Urinary bladder (tissue), 4 donors: Measurements from ENCODE around the gene GOLGA8B. TPM values are rescaled to one million over a fixed set of nuclear protein-coding genes. Genes with fewer than 3 reads are reported as not detected.
"Not testable (repeated sequence)": the region's sequence is repeated elsewhere in the genome, so short reads cannot be mapped to it uniquely, and the experiment has no call there.

Experiments used
- DNase-seq: peaks from one replicate; pipeline ENCODE4 v3.0.0-alpha.2; 2015; ENCODE audit errors: extremely low spot score
- H3K27ac ChIP-seq: one replicate; pipeline ENCODE4 v1.5.1; 2013; ENCODE audit warnings: low read depth, mild to moderate bottlenecking, moderate library complexity
- H3K36me3 ChIP-seq: one replicate; pipeline ENCODE4 v1.6.1; 2013; ENCODE audit warnings: mild to moderate bottlenecking, moderate library complexity; ENCODE audit not compliant: insufficient read depth
- H3K4me1 ChIP-seq: one replicate; pipeline ENCODE4 v1.6.1; 2013; ENCODE audit warnings: mild to moderate bottlenecking, moderate library complexity; ENCODE audit not compliant: insufficient read depth
- H3K4me3 ChIP-seq: one replicate; pipeline ENCODE4 v1.5.1; 2013; ENCODE audit warnings: low read depth, low read length
- WGBS: extraction: QIAGEN DNeasy Blood & Tissue Kit; methylation state at CpG from one replicate; pipeline ENCODE4 v1.1.7; 2013; 5-methylcytosine and 5-hydroxymethylcytosine counted together
- polyA plus RNA-seq: library from polyadenylated mRNA; stranded (reverse); fragments of 200-250 nt; gene quantifications from one replicate; pipeline ENCODE4 v1.2.3, GENCODE V29; 2013
- total RNA-seq: library from RNA; depleted of rRNA; stranded (reverse); fragments of >200 nt; gene quantifications from one replicate; pipeline ENCODE4 v1.2.3, GENCODE V29; 2014
- donor health status: healthy with polysubstance abuse.
- donor health status: healthy.

Gene GOLGA8B
- total RNA-seq (24.2 TPM), polyA plus RNA-seq (8.3 TPM)

DNA sequence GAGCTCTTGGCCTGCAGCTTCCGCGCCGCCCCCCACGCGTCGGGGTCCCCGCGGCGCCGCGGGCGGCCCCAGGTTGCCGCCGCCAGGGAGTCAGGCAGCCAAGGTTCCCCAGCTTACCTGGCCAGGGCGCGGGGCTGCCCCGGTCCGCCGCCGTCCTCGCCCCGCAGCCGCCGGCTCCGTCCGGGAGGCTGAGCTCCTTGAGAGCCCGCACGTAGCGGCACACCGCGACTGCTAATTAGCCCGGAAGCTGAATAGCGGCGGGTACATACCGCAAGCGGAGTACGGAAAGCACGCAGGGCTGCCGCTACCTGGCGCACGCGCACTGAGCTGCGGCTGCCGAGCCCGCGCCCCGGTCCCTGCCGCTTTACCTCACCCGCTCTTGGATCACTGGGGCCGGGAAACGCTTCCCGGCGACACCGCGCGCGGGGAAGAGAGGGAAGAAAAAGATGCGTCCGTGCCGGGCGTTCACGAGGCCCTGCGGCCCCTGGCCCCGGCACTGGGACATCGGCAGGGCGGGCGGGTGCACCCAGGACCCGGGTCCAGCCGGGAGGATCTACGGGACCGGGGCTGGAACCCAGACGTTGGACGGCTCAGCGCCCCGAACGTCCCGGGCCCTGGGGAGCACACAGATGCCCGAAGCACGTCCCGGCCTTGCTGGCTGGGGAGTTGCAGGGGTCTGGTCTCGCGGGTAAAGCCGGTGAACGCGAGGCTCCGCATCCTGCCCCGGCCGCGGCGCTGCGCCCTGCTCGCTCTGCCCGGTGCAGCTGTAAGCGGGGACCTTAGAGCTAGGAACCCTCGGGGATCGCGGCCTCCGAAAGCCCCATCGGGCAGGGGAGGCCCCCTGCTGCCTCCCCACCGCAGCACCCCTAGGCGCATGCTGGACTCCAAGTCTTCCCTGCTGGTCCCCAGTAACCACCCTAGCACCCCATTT lies at the start of gene GOLGA8B:
TSS of gene GOLGA8B (minus strand) at position 253 of the 931 bp plus-strand sequence. CDS start 47,739 bp downstream, outside the sequence.
- H3K27ac ChIP-seq: no peak within 1 kb of the TSS
- WGBS: under 1% methylated on average over 101 of the region's 101 CpGs
- no peak for DNase-seq
- no peaks in the 10 kb centered on the region for H3K4me1 ChIP-seq
- H3K4me3 ChIP-seq: peak within 1 kb of the TSS; percentile 98
- H3K36me3 ChIP-seq: no peaks in the 10 kb centered on the region

DNA sequence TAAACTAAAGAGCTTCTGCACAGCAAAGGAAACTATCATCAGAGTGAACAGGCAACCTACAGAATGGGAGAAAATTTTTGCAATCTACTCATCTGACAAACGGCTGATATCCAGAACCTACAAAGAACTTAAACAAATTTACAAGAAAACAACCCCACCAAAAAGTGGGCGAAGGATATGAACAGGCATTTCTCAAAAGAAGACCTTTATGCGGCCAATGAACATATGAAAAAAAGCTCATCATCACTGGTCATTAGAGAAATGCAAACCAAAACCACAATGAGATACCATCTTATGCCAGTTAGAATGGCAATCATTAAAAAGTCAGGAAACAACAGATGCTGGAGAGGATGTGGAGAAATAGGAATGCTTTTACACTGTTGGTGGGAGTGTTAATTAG lies 49.7 kb upstream of the GOLGA8B start:
- not testable (repeated sequence) for H3K36me3 ChIP-seq, DNase-seq, H3K27ac ChIP-seq, H3K4me3 ChIP-seq, H3K4me1 ChIP-seq
- WGBS: 77% methylated on average over 3 of the region's 3 CpGs

DNA sequence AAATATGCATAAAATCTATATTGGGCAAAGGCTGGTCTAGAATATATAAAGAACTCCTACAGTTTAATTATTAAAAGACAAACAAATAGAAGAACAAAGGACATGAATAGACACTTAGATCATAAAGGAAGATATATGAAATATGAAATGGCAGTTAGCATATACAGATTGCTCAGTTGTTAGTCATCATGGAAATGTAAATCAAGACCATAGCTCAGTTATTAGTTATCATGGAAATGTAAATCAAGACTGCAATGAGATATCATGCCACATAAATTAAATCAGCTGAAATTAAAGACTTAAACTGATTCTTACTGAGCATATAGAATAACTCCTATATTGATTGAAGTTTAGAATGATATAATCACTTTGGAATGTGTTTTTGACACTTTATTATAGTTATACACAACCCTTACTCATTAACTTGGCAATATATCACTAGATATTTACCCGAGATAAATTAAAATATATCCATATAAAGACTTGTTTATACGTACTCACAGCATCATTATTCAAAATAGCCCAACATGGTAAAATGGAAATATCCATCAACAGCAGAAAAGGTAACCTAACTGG lies 45.2 kb upstream of the GOLGA8B start:
- no peak overlapping the region for H3K4me3 ChIP-seq
- H3K27ac ChIP-seq: no peak overlapping the region
- no peaks in the 10 kb centered on the region for H3K36me3 ChIP-seq
- 67% methylated on average over 2 of the region's 2 CpGs for WGBS
- DNase-seq: no peak
- no peaks in the 10 kb centered on the region for H3K4me1 ChIP-seq

GRCh38 chr15:34625007-34625406 lies 41.6 kb upstream of the GOLGA8B start:
- Histone ChIP-seq H3K27ac (no peak overlapping the region), H3K4me3 (no peak overlapping the region), H3K4me1 (no peaks in the 10 kb centered on the region), H3K36me3 (no peaks in the 10 kb centered on the region)
- WGBS: 76% methylated on average over 5 of the region's 5 CpGs
- no peak for DNase-seq

DNA sequence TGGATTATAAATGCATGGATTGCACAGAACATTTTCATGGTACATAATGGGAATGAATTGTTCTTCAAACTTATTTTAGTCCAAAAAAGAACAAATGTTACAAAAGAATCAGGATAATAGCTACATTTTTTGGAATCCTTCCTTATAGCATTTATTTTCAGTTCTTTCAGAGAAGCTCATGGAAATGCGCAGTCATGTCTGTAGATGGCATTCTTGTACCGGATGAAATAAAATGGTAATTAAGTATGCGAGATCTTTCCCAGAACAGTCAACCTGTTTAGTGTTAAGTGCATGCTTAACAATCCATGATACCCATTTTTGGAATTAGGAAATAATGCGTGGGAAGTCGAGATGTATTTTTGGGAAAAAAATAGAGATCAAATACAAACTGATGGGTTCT lies 38.2 kb upstream of the GOLGA8B start:
- DNase-seq: no peak
- Histone ChIP-seq H3K4me3 (no peak overlapping the region), H3K4me1 (no peaks in the 10 kb centered on the region), H3K27ac (no peak overlapping the region), H3K36me3 (no peaks in the 10 kb centered on the region)
- 29% methylated on average over 5 of the region's 5 CpGs for WGBS

- DNase-seq: no peak
- no peaks in the 10 kb centered on the region for H3K36me3 ChIP-seq
- no peaks in the 10 kb centered on the region for H3K4me1 ChIP-seq
- no peak overlapping the region for H3K4me3 ChIP-seq
- WGBS: 14% methylated on average over 2 of the region's 2 CpGs
- H3K27ac ChIP-seq: no peak overlapping the region
Observed at GRCh38 chr15:34620814-34621213, 37.4 kb upstream of the GOLGA8B start.

- WGBS: 0% methylated on average over 1 of the region's 1 CpG
- H3K4me3 ChIP-seq: no peak overlapping the region
- no peaks in the 10 kb centered on the region for H3K36me3 ChIP-seq
- H3K27ac ChIP-seq: no peak overlapping the region
- H3K4me1 ChIP-seq: no peaks in the 10 kb centered on the region
- no peak for DNase-seq
Observed at GRCh38 chr15:34620142-34620541, 36.7 kb upstream of the GOLGA8B start.

- Histone ChIP-seq H3K4me1 (no peaks in the 10 kb centered on the region), H3K4me3 (no peak overlapping the region), H3K36me3 (no peaks in the 10 kb centered on the region), H3K27ac (no peak overlapping the region)
- no peak for DNase-seq
- WGBS: 94% methylated on average over 7 of the region's 7 CpGs
Observed at GRCh38 chr15:34619151-34619550, 35.7 kb upstream of the GOLGA8B start.

- no peak for DNase-seq
Observed at GRCh38 chr15:34618073-34618472, 34.6 kb upstream of the GOLGA8B start.

GRCh38 chr15:34616613-34617012 lies 33.2 kb upstream of the GOLGA8B start:
- Histone ChIP-seq H3K4me3 (no peak overlapping the region), H3K36me3 (no peaks in the 10 kb centered on the region), H3K27ac (no peak overlapping the region), H3K4me1 (no peaks in the 10 kb centered on the region)
- no peak for DNase-seq
- WGBS: 42% methylated on average over 5 of the region's 5 CpGs

More at GRCh38 chr15:34618073-34618472, 34.6 kb upstream of the GOLGA8B start:
- Histone ChIP-seq H3K4me1 (no peaks in the 10 kb centered on the region), H3K36me3 (no peaks in the 10 kb centered on the region), H3K4me3 (no peak overlapping the region), H3K27ac (no peak overlapping the region)
- WGBS: 40% methylated on average over 2 of the region's 2 CpGs

- Histone ChIP-seq H3K27ac (no peak overlapping the region), H3K36me3 (no peaks in the 10 kb centered on the region), H3K4me1 (no peaks in the 10 kb centered on the region), H3K4me3 (no peak overlapping the region)
- no peak for DNase-seq
- 87% methylated on average over 3 of the region's 3 CpGs for WGBS
Observed at GRCh38 chr15:34613997-34614396, 30.5 kb upstream of the GOLGA8B start.

DNA sequence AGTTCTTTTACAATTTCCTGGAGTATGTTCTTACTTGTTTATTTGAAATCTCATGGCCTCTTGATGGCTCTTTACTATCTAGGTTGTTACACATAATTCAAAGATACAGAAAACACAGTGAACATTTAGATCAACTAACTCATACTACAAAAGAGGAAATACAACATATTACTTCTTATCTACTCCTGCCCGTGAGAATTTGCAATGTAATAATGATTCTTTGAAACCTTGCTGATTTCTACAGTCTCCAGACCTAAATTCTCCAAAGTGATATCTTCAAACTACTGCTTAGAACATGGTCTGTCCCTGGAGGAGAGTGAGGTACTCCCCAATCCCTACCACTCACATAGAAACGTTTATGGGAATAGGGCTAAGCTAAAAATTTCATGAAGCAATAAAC lies 29.9 kb upstream of the GOLGA8B start:
- WGBS: 24% methylated on average over 2 of the region's 2 CpGs
- Histone ChIP-seq H3K4me3 (no peak overlapping the region), H3K36me3 (no peaks in the 10 kb centered on the region), H3K4me1 (no peaks in the 10 kb centered on the region), H3K27ac (no peak overlapping the region)
- no peak for DNase-seq

DNA sequence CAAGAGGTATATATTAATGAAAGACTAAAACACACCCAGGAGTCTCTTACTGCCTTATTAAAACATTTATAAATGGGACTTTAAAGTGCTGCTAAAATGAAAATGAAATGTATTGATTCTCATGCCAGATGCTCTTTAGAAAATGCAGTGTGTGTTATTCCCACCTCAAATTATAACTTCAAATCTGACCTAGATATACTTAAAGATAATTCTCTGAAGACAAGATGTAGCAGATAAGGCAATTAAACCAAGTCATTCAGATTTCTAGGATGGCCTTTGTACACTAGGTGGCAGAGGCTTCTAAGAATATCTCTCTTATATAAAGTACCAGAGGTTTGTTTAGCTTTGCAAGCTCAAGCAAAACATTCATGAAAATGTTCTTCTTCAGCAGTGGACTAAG lies 26.9 kb upstream of the GOLGA8B start:
- Histone ChIP-seq H3K4me3 (no peak overlapping the region), H3K36me3 (no peaks in the 10 kb centered on the region), H3K4me1 (no peaks in the 10 kb centered on the region), H3K27ac (no peak overlapping the region)
- DNase-seq: no peak
